ENCODE data around the gene WDCP. TPM values are rescaled to one million over a fixed set of nuclear protein-coding genes. Genes with fewer than 3 reads are reported as not detected.

WDCP gene
- total RNA-seq, 1 donor = 14.7 TPM

DNA sequence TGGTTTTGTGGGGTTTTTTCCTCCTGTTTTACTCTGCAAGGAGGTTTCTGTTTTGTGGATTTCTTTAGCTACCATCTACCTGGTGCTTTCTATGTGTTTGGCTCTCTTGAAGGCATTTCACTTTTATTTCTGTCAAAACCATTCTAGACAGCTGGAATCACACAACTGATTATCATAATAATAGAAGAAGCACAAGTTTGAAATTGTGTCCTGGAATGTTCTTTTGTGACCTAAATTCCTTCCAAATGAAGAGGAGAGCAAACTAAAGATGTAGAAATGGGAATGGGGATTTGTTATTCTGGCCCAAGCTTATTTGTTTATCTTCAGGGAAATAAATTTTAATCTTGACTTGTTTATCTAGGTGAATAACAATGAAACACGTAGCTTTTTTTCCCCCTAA, 54.3 kb downstream of the WDCP start:
- DNase-seq (ENCODE audit: low read depth) = no peak
- TF ChIP-seq, protein P1, sequence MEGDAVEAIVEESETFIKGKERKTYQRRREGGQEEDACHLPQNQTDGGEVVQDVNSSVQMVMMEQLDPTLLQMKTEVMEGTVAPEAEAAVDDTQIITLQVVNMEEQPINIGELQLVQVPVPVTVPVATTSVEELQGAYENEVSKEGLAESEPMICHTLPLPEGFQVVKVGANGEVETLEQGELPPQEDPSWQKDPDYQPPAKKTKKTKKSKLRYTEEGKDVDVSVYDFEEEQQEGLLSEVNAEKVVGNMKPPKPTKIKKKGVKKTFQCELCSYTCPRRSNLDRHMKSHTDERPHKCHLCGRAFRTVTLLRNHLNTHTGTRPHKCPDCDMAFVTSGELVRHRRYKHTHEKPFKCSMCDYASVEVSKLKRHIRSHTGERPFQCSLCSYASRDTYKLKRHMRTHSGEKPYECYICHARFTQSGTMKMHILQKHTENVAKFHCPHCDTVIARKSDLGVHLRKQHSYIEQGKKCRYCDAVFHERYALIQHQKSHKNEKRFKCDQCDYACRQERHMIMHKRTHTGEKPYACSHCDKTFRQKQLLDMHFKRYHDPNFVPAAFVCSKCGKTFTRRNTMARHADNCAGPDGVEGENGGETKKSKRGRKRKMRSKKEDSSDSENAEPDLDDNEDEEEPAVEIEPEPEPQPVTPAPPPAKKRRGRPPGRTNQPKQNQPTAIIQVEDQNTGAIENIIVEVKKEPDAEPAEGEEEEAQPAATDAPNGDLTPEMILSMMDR (IDR thresholded peaks at IDR 0.05; ENCODE audit: insufficient read depth, low read depth, low read length) = no peak
- H3K4me3 ChIP-seq (ENCODE audit: low read depth, low read length) = no peak overlapping the region

DNA sequence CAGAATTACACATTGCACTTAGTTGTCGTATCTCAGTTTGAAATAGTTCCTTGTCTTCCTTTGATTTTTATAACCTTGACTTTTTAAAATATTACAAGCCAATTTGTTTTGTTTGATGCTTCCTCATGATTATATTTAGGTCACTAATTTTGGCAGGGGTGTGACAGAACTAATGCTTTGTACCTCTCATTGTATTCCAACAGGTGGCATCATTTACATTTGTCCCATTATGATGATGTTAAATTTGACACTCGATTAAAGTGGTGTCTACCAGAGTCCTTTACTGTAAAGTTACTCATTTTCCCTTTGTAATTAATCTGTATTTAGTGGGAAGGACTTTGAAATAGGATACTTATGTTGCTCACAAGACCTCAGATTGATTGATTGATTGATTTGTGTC, 58.8 kb downstream of the WDCP start:
- no peak for DNase-seq (ENCODE audit: low read depth)
- TF ChIP-seq, protein P1 (IDR thresholded peaks at IDR 0.05; ENCODE audit: insufficient read depth, low read depth, low read length) = no peak
- no peak overlapping the region for H3K4me3 ChIP-seq (ENCODE audit: low read depth, low read length)

Small RNAs within 50 kb of the gene (small RNA-seq; reads per million reads assigned to genes)
- gene RN7SL610P (not detected), gene RNU6-370P (not detected)

Other genes with a start within 250 kb of the WDCP start
- gene ATAD2B, start 120.3 kb downstream of the WDCP start, total RNA-seq = 12.9 and 16.0 TPM in 2 replicates
- gene UBXN2A, start 106.9 kb downstream of the WDCP start, total RNA-seq = 9.3 and 18.1 TPM in 2 replicates
- gene MFSD2B, start 37.3 kb downstream of the WDCP start, total RNA-seq = under 0.01 and 0.32 TPM in 2 replicates
- 6.0 and 9.3 TPM in 2 replicates for gene FKBP1B, start 2.4 kb upstream of the WDCP start, total RNA-seq
- gene SF3B6, start 28.9 kb upstream of the WDCP start, total RNA-seq = 112 and 146 TPM in 2 replicates
- 66.9 and 79.9 TPM in 2 replicates for gene TP53I3, start 37.4 kb upstream of the WDCP start, total RNA-seq
- gene PFN4, start 75.9 kb upstream of the WDCP start, total RNA-seq = 0.43 and 0.64 TPM in 2 replicates
- 8.1 and 14.2 TPM in 2 replicates for gene FAM228B, start 76.1 kb upstream of the WDCP start, total RNA-seq
- gene FAM228A, start 127.7 kb upstream of the WDCP start, total RNA-seq = 0.43 and 0.64 TPM in 2 replicates

All from fibroblast of villous mesenchyme (primary cell).